Mucosa of descending colon (tissue), 3 donors: ENCODE measurements around the gene VPS8. TPM values are rescaled to one million over a fixed set of nuclear protein-coding genes. Genes with fewer than 3 reads are reported as not detected.

Source experiments
- ATAC-seq: fragments of 200-7000 bp; cut with Tn5 transposase; one replicate; pipeline ENCODE4 v1.9.1; 2020; ENCODE audit warnings: mild to moderate bottlenecking, moderate library complexity
- DNase-seq, 3 donors: peaks; one replicate each; pipeline ENCODE4 v3.0.0-alpha.2; 2020
- H3K36me3 ChIP-seq: fragments of 200-600 bp; one replicate; pipeline ENCODE4 v1.8.0; 2021; ENCODE audit warnings: low read depth, mild to moderate bottlenecking
- H3K4me1 ChIP-seq: fragments of 200-600 bp; one replicate; pipeline ENCODE4 v1.8.0; 2021; ENCODE audit warnings: low read depth, mild to moderate bottlenecking
- H3K4me3 ChIP-seq: fragments of 200-600 bp; one replicate; pipeline ENCODE4 v1.8.0; 2021; ENCODE audit warnings: mild to moderate bottlenecking
- H3K9me3 ChIP-seq: fragments of 200-600 bp; one replicate; pipeline ENCODE4 v1.8.0; 2021; ENCODE audit warnings: mild to moderate bottlenecking
- intact Hi-C, 2 donors: fragments of 100-400 bp; cut with DNase I in 1 of 2; cut with micrococcal nuclease in 1 of 2; formaldehyde crosslinking; loops; one replicate each; pipeline versions ENCODE4 v1.11.0 to v1.11.1; 2022; cut with DNase I, micrococcal nuclease
- total RNA-seq, 3 donors: library from RNA; stranded (reverse); fragmentation: NEBNext Ultra II Directional in 2 of 3; extraction: Animal tissue kit (Norgen Biotek cat#: 25700) in 2 of 3; gene quantifications; one replicate each; pipeline versions ENCODE4 v1.2.1 to v1.2.4, GENCODE V29; 2021 to 2023
- TF ChIP-seq, protein P1 (sequence below): fragments of 200-600 bp; IDR thresholded peaks from one replicate; pipeline ENCODE4 v1.8.0; 2022; ENCODE audit warnings: antibody characterized with exemption, mild to moderate bottlenecking
- donor health status: DM: no; HTN: no; CAD: no; lungs with moderate emphysema.
- donor health status: DM: no; HTN: no; CAD: no.
- donor health status: DM: no; HTN: yes; CAD: no.

VPS8 gene
- total RNA-seq, 3 donors from 2014 or later = 57.6 to 92.6 (median 74.7) TPM

DNA sequence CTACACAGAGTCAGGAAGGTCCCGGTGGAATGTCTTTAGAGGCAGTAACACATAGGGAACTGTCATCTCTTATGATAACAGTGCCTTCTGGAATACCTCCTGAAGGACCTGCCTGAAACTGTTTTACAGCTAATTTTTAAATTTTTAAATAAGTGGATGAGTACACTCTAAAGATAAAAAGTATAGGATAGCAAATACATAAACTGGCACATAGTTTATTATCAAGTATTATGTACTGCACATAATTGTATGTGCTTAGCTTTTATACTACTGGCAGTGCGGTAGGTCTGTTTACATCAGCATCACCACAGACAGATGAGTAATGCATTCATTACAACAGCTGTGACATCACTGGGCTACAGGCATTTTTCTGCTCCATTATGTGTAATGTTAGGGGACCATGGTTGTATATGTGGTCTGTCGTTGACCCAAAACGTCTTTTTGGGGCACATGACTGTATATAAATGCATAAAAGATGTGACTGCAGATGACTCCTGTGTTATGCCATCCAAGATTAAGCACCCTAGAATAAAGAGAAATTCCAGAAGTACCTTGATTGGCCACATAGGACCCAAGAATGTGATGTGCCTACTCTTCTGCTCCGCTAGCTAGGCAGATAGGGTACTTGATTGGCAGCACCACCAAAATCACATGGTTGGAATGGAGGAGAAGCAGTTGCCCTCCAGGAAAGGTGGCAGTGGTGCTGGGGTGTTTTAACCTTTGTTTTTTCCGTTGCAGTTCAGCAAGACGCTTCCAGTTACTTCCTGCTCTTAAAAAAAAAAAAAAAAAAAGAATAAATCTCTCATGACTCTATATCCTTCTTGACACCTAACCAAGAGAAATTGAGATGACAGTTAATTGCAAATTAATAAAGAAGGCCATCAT lies 3.3 kb downstream of the VPS8 start:
- DNase-seq (no peak), ATAC-seq (no peak)
- Histone ChIP-seq H3K9me3 (no peaks in the 10 kb centered on the region), H3K4me3 (no peak overlapping the region), H3K4me1 (no peaks in the 10 kb centered on the region), H3K36me3 (no peaks in the 10 kb centered on the region)
- TF ChIP-seq, protein P1, sequence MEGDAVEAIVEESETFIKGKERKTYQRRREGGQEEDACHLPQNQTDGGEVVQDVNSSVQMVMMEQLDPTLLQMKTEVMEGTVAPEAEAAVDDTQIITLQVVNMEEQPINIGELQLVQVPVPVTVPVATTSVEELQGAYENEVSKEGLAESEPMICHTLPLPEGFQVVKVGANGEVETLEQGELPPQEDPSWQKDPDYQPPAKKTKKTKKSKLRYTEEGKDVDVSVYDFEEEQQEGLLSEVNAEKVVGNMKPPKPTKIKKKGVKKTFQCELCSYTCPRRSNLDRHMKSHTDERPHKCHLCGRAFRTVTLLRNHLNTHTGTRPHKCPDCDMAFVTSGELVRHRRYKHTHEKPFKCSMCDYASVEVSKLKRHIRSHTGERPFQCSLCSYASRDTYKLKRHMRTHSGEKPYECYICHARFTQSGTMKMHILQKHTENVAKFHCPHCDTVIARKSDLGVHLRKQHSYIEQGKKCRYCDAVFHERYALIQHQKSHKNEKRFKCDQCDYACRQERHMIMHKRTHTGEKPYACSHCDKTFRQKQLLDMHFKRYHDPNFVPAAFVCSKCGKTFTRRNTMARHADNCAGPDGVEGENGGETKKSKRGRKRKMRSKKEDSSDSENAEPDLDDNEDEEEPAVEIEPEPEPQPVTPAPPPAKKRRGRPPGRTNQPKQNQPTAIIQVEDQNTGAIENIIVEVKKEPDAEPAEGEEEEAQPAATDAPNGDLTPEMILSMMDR = no peak
- intact Hi-C loops = no loop called here

DNA sequence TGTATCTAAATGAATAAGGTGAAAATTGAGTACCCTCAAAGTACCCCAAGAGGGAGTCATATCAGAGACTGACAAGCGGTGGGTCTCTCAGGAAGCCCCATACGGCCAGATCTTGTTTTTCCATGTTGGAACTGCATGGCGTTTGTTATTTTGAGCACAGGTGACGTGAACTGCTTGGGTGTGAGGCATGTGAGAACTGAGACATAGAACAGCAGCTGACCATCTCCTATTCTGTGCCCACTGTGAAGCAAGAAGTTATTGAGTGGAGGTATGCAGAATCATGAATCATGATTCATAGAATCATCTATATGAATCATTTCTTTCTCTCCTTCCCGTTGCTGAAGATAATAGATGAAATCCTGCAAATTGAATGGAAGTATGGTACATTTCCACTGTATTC lies 4.6 kb downstream of the VPS8 start:
- intact Hi-C loops = no loop called here
- TF ChIP-seq, protein P1 = no peak
- Histone ChIP-seq H3K9me3 (no peaks in the 10 kb centered on the region), H3K36me3 (no peaks in the 10 kb centered on the region), H3K4me1 (no peaks in the 10 kb centered on the region), H3K4me3 (no peak overlapping the region)
- ATAC-seq (no peak), DNase-seq (no peak)

DNA sequence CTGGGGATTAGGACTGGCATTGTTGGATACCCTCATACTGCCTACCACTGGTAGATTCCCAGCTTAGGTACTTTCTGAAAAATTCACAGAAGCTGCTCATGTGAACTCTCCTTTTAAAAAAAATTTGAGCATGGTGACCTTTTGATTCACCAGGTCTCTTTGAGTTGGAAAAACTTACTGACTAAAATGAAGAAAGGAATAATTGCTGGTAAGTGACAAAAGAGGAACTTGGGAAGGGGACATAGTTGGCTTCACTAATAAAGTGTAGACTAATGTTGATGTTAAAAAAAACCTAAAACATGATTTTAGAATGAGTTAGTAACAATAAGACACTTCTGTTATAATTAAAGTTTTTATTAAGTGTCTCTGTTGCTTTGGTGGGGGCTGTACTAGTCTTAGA lies 8.6 kb downstream of the VPS8 start:
- intact Hi-C loops = no loop called here
- DNase-seq = no peak
- no peaks in the 10 kb centered on the region for H3K4me1 ChIP-seq

DNA sequence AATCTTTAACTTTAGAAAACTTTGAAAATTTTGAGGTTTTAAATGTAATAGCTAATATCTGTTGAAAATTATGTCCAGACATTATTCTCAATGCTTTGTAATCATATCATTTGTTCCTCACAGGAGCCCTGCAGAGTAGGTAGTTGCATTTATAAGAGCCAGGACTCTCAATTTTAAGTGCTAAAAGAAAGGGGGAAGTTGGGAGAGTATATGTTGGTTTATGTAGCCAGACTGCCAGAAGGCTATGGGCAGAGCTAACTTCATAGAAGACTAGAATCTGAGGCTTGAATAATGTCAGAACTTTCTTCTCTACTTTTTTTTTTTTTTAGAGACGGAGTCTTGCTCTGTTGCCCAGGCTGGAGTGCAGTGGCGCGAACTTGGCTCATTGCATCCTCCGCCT lies 9.1 kb downstream of the VPS8 start:
- TF ChIP-seq, protein P1 = no peak
- Histone ChIP-seq H3K36me3 (no peaks in the 10 kb centered on the region), H3K4me3 (no peak overlapping the region), H3K9me3 (no peaks in the 10 kb centered on the region), H3K4me1 (no peaks in the 10 kb centered on the region)
- intact Hi-C loops = no loop called here
- no peak for ATAC-seq
- no peak for DNase-seq

More for the DNA sequence above, 8.6 kb downstream of the VPS8 start:
- H3K9me3 ChIP-seq = no peaks in the 10 kb centered on the region
- TF ChIP-seq, protein P1 = no peak
- H3K36me3 ChIP-seq = no peaks in the 10 kb centered on the region
- no peak for ATAC-seq
- no peak overlapping the region for H3K4me3 ChIP-seq

DNA sequence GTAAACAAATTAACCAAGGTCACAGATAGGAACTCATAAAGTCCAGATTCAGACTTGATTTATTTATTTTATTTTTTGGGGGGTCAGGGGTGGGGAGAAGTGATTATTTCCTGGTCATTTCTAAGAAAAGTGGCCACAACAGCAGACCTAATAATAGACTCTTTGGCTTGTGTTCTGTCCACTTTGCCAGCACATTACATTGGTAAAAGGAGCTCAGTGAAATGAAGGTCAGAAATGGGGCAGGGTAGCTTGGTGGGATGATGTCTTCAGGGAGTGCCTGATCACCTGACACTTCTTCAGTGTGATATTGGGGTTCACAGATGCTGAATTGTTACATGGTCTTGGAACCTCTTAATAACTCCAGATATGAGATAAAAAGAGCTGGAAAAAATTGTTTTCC lies 10.1 kb downstream of the VPS8 start:
- intact Hi-C loops = no loop called here
- DNase-seq = no peak
- no peaks in the 10 kb centered on the region for H3K4me1 ChIP-seq
- H3K4me3 ChIP-seq = no peak overlapping the region
- ATAC-seq = no peak
- no peaks in the 10 kb centered on the region for H3K36me3 ChIP-seq
- TF ChIP-seq, protein P1 = no peak
- H3K9me3 ChIP-seq = no peaks in the 10 kb centered on the region
